Kidney (tissue), 14 donors: ENCODE data around the gene RALGPS1. TPM values are rescaled to one million over a fixed set of nuclear protein-coding genes. Genes with fewer than 3 reads are reported as not detected.

Source experiments
- DNase-seq, 5 donors: peaks; one replicate each; pipeline ENCODE4 v3.0.0-alpha.2; 2013 to 2020
- FAIRE-seq: peaks from 2 replicates; lab custom pipeline; 2012; peaks lifted over from hg19 to GRCh38; lab: Jason Lieb, UNC
- H3K27ac ChIP-seq, 2 donors: one replicate each; pipeline ENCODE4 v1.7.0; 2013; ENCODE audit warnings: low read depth in 2 of 2, low read length in 2 of 2, inconsistent platforms in 1 of 2
- H3K27me3 ChIP-seq: one replicate; pipeline ENCODE4 v1.7.1; 2013; ENCODE audit warnings: low read length, inconsistent platforms; ENCODE audit not compliant: control insufficient read depth, insufficient read depth
- H3K36me3 ChIP-seq, 3 donors: one replicate each; pipeline versions ENCODE4 v1.7.0 to v1.7.1; 2013; ENCODE audit warnings: low read length in 3 of 3, control low read depth in 1 of 3, inconsistent platforms in 1 of 3; ENCODE audit not compliant: insufficient read depth in 3 of 3, control insufficient read depth in 2 of 3
- H3K4me1 ChIP-seq, 3 donors: one replicate each; pipeline versions ENCODE4 v1.7.0 to v1.7.1; 2013; ENCODE audit warnings: low read length in 3 of 3, inconsistent platforms in 1 of 3, low read depth in 1 of 3; ENCODE audit not compliant: control insufficient read depth in 2 of 3, insufficient read depth in 2 of 3
- H3K4me3 ChIP-seq, 3 donors: one replicate each; pipeline versions ENCODE4 v1.7.0 to v1.8.1; 2013; ENCODE audit warnings: low read length in 3 of 3, control low read depth in 1 of 3, inconsistent platforms in 1 of 3
- H3K9ac ChIP-seq, 3 donors: one replicate each; pipeline versions ENCODE4 v1.7.0 to v1.7.1; 2013; ENCODE audit warnings: low read length in 3 of 3, control low read depth in 1 of 3, inconsistent platforms in 1 of 3
- H3K9me3 ChIP-seq, 3 donors: one replicate each; pipeline versions ENCODE4 v1.7.0 to v1.7.1; 2013; ENCODE audit warnings: low read length in 3 of 3, control low read depth in 1 of 3, inconsistent platforms in 1 of 3; ENCODE audit not compliant: control insufficient read depth in 2 of 3, insufficient read depth in 1 of 3
- intact Hi-C: fragments of 100-400 bp; cut with DNase I; formaldehyde crosslinking; loops from one replicate; pipeline ENCODE4 v1.11.1; 2022
- polyA plus RNA-seq: library from polyadenylated mRNA; stranded (reverse); fragments of 350-450 nt; fragmentation: Illumina TruSeq; extraction: RNeasy Lipid Tissue Mini Kit (QIAGEN cat#74804); gene quantifications from one replicate; pipeline ENCODE4 v1.2.3, GENCODE V29; 2014; ENCODE audit warnings: low read depth, low replicate concordance; ENCODE audit not compliant: insufficient read depth
- total RNA-seq: library from RNA; stranded (reverse); fragmentation: NEBNext Ultra II Directional; extraction: Animal tissue kit (Norgen Biotek cat#: 25700); gene quantifications from one replicate; pipeline ENCODE4 v1.2.1, GENCODE V29; 2021
- TF ChIP-seq, protein P1 (sequence below): IDR thresholded peaks from 3 replicates; pipeline ENCODE4 v1.5.1; 2012; ENCODE audit warnings: mild to moderate bottlenecking, moderate library complexity, borderline replicate concordance; ENCODE audit not compliant: insufficient read depth; ENCODE audit errors: extremely low read depth
- donor health status: control.
- donor health status: control.
- donor health status: control.
- donor health status: control.
- donor health status: control.
- donor health status: DM: yes; HTN: yes; CAD: no.
- donor health status: Normal renal cell carcinoma (clear cell type).

RALGPS1 gene
- total and polyA plus RNA-seq, 2 donors from 2014 or later: 9.4 to 25.2 TPM

DNA sequence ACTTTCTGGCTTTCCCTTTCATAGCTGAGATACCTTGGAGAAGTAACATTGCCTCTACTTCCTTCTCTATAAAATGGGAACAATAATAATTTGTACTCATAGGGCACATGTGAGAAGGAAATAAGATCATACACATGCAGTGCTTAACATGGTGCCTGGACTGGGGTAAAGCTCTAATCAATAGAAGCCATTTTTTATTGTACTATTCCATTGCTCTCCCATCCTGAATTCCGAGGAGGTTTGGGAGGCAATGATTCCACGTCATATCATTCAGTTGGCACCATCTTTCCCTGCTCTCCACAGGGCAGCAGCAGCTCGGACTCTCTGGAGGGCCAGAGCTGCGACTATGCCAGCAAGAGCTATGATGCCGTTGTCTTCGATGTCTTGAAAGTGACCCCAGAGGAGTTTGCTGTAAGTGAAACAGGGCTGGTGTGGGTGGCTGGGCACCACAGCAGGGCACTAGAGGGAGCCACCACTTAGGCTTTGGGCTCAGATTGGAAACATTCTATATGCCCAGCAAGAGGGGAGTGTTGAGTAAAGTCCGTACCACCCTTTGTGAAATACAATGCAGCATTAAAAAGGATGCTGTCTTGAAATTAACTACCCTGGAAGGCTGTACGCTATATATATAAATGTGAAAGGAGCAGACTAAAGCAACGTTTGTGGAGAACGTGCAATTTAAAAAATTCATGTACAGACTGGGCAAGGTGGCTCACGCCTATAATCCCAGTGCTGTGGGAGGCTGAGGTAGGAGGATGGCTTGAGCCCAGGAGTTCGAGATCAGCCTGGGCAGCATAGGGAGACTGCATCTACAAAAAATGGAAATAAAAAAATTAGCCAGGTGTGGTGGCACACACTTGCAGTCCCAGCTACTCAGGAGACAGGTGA lies 51.2 kb downstream of the RALGPS1 start:
- H3K4me1 ChIP-seq: peaks cover 0 to 11% (median 8%) of the 10 kb centered on the region in 3 donors
- DNase-seq (peak in 2 of 5 donors; percentile 29 to 39), FAIRE-seq (no peak)
- peak overlapping the region in 1 of 3 donors; percentile 5 for H3K9ac ChIP-seq
- intact Hi-C loops: no loop called here
- H3K9me3 ChIP-seq: no peaks in the 10 kb centered on the region
- TF ChIP-seq, protein P1, sequence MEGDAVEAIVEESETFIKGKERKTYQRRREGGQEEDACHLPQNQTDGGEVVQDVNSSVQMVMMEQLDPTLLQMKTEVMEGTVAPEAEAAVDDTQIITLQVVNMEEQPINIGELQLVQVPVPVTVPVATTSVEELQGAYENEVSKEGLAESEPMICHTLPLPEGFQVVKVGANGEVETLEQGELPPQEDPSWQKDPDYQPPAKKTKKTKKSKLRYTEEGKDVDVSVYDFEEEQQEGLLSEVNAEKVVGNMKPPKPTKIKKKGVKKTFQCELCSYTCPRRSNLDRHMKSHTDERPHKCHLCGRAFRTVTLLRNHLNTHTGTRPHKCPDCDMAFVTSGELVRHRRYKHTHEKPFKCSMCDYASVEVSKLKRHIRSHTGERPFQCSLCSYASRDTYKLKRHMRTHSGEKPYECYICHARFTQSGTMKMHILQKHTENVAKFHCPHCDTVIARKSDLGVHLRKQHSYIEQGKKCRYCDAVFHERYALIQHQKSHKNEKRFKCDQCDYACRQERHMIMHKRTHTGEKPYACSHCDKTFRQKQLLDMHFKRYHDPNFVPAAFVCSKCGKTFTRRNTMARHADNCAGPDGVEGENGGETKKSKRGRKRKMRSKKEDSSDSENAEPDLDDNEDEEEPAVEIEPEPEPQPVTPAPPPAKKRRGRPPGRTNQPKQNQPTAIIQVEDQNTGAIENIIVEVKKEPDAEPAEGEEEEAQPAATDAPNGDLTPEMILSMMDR: peak; percentile 75
- no peak overlapping the region for H3K4me3 ChIP-seq
- H3K36me3 ChIP-seq: no peaks in the 10 kb centered on the region
- peak overlapping the region in 1 of 2 donors; percentile 45 for H3K27ac ChIP-seq
- H3K27me3 ChIP-seq: no peaks in the 10 kb centered on the region

DNA sequence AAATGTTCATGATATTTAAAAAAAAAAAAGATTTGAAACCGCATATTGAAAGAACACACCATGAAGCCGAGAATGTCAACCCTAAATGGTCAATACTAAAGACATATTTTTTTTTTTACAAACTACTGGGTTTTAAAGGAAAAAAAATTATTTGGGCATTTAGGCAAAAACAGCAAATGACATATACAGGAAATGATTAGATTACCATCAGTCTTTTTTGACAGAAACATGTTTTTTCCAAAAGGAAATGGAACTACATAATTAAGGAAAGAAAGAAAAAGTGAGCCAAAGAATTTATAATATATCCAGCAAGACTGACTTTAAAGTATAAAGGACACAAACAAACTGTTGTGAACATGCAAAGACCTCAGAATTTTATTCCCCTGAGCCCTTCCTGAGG lies 56.7 kb downstream of the RALGPS1 start:
- no peak for DNase-seq
- Histone ChIP-seq H3K36me3 (no peaks in the 10 kb centered on the region), H3K9ac (no peak overlapping the region), H3K4me1 (no peaks in the 10 kb centered on the region), H3K4me3 (no peak overlapping the region), H3K27me3 (no peaks in the 10 kb centered on the region), H3K27ac (no peak overlapping the region), H3K9me3 (no peaks in the 10 kb centered on the region)
- peak; percentile 25 for FAIRE-seq
- intact Hi-C loops: no loop called here
- TF ChIP-seq, protein P1: no peak

DNA sequence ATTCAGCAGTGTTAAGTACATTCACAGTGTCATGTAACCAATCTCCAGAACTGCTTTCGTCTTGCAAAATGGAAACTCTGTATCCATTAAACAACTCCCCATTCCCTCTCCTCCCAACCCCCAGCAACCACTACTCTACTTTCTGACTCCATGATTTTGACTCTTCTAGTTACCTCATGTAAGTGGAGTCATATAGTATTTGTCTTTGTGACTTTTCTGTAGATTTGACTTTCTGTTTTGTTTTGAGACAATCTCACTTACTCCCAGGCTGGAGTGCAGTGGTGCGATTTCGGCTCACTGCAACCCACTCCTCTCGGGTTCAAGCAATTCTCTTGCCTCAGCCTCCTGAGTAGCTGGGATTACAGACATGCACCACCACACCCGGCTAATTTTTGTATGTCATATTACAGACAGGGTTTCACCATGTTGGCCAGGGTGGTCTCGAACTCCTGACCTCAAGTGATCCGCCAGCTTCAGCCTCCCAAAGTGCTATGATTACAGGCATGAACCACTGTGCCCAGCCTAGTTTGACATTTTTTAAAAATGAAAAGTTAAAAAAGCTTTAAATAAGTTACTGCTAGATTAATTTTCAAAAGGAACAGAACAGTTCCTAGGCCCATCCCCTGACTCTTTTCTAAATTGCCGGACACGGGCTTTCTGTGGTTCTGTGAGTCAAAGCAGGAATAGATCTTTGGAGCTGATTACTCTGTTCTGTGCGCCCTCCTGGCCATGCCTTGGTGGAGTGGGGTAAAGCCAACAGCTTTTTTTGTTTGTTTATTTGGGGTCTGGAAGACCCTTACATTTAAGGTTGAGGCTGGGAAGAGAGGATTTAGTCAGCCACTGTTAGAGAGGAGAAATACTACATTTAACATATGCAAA lies 59.3 kb downstream of the RALGPS1 start:
- Histone ChIP-seq H3K4me3 (no peak overlapping the region), H3K27me3 (no peaks in the 10 kb centered on the region), H3K9me3 (no peaks in the 10 kb centered on the region), H3K36me3 (peaks cover 0 to 2% (median 0%) of the 10 kb centered on the region in 3 donors), H3K9ac (no peak overlapping the region), H3K27ac (no peak overlapping the region), H3K4me1 (no peaks in the 10 kb centered on the region)
- intact Hi-C loops: no loop called here
- no peak for FAIRE-seq
- TF ChIP-seq, protein P1: no peak
- no peak for DNase-seq
